ENCODE data around the gene LAMA2.

DNA sequence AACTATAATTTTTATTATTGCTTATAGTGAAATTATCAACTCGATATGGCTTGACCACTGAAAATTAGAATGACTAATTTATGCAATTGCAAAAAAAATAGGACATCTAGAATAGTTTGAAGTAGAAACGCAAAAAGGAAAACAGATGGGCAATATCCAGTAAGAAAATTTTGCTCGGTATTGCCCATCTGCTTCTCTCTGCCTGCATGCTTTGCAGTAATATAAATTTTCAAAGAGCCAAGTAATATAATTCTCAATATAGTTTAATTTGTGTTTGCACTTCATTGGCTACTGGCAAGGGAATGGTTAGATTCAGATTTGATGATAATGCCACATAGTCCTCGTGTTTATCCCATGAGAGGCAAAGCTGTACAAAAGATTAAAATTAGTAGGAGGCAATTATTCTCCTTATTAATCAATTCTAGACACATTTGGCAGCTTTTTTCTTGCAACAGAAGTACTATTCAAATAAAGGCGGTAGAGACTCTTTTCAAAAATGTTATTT lies 27.3 kb upstream of the LAMA2 start:
- TF ChIP-seq, protein P1, sequence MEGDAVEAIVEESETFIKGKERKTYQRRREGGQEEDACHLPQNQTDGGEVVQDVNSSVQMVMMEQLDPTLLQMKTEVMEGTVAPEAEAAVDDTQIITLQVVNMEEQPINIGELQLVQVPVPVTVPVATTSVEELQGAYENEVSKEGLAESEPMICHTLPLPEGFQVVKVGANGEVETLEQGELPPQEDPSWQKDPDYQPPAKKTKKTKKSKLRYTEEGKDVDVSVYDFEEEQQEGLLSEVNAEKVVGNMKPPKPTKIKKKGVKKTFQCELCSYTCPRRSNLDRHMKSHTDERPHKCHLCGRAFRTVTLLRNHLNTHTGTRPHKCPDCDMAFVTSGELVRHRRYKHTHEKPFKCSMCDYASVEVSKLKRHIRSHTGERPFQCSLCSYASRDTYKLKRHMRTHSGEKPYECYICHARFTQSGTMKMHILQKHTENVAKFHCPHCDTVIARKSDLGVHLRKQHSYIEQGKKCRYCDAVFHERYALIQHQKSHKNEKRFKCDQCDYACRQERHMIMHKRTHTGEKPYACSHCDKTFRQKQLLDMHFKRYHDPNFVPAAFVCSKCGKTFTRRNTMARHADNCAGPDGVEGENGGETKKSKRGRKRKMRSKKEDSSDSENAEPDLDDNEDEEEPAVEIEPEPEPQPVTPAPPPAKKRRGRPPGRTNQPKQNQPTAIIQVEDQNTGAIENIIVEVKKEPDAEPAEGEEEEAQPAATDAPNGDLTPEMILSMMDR (IDR thresholded peaks at IDR 0.05) = no peak
- TF ChIP-seq, protein P2, sequence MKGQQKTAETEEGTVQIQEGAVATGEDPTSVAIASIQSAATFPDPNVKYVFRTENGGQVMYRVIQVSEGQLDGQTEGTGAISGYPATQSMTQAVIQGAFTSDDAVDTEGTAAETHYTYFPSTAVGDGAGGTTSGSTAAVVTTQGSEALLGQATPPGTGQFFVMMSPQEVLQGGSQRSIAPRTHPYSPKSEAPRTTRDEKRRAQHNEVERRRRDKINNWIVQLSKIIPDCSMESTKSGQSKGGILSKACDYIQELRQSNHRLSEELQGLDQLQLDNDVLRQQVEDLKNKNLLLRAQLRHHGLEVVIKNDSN (IDR thresholded peaks at IDR 0.05; ENCODE audit: borderline replicate concordance, low read depth) = no peak
- no peak for TF ChIP-seq JUND (IDR thresholded peaks at IDR 0.05)
- TF ChIP-seq POLR2AphosphoS5 (IDR thresholded peaks at IDR 0.05; ENCODE audit: low read depth, low read length) = no peak
- TF ChIP-seq, protein P3, sequence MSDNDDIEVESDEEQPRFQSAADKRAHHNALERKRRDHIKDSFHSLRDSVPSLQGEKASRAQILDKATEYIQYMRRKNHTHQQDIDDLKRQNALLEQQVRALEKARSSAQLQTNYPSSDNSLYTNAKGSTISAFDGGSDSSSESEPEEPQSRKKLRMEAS (IDR thresholded peaks at IDR 0.05; ENCODE audit: low read depth) = no peak
- TF ChIP-seq EP300 (IDR thresholded peaks at IDR 0.05; ENCODE audit: borderline replicate concordance in 1 of 2, low read depth in 1 of 2, low read length in 1 of 2) = no peak
- TF ChIP-seq, protein P4, sequence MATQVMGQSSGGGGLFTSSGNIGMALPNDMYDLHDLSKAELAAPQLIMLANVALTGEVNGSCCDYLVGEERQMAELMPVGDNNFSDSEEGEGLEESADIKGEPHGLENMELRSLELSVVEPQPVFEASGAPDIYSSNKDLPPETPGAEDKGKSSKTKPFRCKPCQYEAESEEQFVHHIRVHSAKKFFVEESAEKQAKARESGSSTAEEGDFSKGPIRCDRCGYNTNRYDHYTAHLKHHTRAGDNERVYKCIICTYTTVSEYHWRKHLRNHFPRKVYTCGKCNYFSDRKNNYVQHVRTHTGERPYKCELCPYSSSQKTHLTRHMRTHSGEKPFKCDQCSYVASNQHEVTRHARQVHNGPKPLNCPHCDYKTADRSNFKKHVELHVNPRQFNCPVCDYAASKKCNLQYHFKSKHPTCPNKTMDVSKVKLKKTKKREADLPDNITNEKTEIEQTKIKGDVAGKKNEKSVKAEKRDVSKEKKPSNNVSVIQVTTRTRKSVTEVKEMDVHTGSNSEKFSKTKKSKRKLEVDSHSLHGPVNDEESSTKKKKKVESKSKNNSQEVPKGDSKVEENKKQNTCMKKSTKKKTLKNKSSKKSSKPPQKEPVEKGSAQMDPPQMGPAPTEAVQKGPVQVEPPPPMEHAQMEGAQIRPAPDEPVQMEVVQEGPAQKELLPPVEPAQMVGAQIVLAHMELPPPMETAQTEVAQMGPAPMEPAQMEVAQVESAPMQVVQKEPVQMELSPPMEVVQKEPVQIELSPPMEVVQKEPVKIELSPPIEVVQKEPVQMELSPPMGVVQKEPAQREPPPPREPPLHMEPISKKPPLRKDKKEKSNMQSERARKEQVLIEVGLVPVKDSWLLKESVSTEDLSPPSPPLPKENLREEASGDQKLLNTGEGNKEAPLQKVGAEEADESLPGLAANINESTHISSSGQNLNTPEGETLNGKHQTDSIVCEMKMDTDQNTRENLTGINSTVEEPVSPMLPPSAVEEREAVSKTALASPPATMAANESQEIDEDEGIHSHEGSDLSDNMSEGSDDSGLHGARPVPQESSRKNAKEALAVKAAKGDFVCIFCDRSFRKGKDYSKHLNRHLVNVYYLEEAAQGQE (IDR thresholded peaks at IDR 0.05; ENCODE audit: low read depth, low read length) = no peak
- TF ChIP-seq, protein P5, sequence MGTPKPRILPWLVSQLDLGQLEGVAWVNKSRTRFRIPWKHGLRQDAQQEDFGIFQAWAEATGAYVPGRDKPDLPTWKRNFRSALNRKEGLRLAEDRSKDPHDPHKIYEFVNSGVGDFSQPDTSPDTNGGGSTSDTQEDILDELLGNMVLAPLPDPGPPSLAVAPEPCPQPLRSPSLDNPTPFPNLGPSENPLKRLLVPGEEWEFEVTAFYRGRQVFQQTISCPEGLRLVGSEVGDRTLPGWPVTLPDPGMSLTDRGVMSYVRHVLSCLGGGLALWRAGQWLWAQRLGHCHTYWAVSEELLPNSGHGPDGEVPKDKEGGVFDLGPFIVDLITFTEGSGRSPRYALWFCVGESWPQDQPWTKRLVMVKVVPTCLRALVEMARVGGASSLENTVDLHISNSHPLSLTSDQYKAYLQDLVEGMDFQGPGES (IDR thresholded peaks at IDR 0.05; ENCODE audit: low read depth, low read length) = no peak

Data from SK-N-SH (cell line).